ENCODE data around the gene FGD3. TPM values are rescaled to one million over a fixed set of nuclear protein-coding genes. Genes with fewer than 3 reads are reported as not detected.

FGD3 gene
- total and polyA plus RNA-seq, 4 donors: 6.1 to 45.9 (median 17.6) TPM

- no peaks in the 10 kb centered on the region for H3K4me1 ChIP-seq (ENCODE audit: control insufficient read depth in 5 of 5, insufficient read depth in 5 of 5, low read length in 5 of 5)
- WGBS, 2 donors: 44 to 75% methylated on average over 13 of the region's 13 CpGs
- no peak overlapping the region for H3K9ac ChIP-seq (ENCODE audit: insufficient read depth in 1 of 2, low read length in 2 of 2)
- DNase-seq: no peak
- ATAC-seq (ENCODE audit: insufficient read depth, low FRiP score): no peak
- H3K36me3 ChIP-seq (ENCODE audit: control insufficient read depth in 4 of 4, insufficient read depth in 4 of 4, low read length in 4 of 4): peaks cover 0 to 9% (median 0%) of the 10 kb centered on the region in 4 donors
- TF ChIP-seq, protein P1, sequence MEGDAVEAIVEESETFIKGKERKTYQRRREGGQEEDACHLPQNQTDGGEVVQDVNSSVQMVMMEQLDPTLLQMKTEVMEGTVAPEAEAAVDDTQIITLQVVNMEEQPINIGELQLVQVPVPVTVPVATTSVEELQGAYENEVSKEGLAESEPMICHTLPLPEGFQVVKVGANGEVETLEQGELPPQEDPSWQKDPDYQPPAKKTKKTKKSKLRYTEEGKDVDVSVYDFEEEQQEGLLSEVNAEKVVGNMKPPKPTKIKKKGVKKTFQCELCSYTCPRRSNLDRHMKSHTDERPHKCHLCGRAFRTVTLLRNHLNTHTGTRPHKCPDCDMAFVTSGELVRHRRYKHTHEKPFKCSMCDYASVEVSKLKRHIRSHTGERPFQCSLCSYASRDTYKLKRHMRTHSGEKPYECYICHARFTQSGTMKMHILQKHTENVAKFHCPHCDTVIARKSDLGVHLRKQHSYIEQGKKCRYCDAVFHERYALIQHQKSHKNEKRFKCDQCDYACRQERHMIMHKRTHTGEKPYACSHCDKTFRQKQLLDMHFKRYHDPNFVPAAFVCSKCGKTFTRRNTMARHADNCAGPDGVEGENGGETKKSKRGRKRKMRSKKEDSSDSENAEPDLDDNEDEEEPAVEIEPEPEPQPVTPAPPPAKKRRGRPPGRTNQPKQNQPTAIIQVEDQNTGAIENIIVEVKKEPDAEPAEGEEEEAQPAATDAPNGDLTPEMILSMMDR (IDR thresholded peaks at IDR 0.05; ENCODE audit: control extremely low read depth, extremely low read depth): no peak
- no peak overlapping the region for H3K27ac ChIP-seq (ENCODE audit: low read depth in 1 of 2, low read length in 1 of 2)
- H3K27me3 ChIP-seq (ENCODE audit: control insufficient read depth in 3 of 3, insufficient read depth in 3 of 3, low read length in 2 of 3): no peaks in the 10 kb centered on the region
- no peak overlapping the region for H3K4me3 ChIP-seq
- H3K9me3 ChIP-seq (ENCODE audit: control insufficient read depth in 4 of 4, insufficient read depth in 3 of 4, low read length in 3 of 4): no peaks in the 10 kb centered on the region
These were observed 90.2 kb downstream of the FGD3 start for GRCh38 chr9:93037476-93037971.

GRCh38 chr9:93038918-93039317, 91.6 kb downstream of the FGD3 start:
- no peak for DNase-seq
- TF ChIP-seq, protein P1 (IDR thresholded peaks at IDR 0.05; ENCODE audit: control extremely low read depth, extremely low read depth): no peak
- WGBS, 2 donors: 86 to 87% methylated on average over 6 of the region's 6 CpGs
- ATAC-seq (ENCODE audit: insufficient read depth, low FRiP score): no peak
- Histone ChIP-seq H3K4me3 (no peak overlapping the region), H3K27ac (ENCODE audit: low read depth in 1 of 2, low read length in 1 of 2) (no peak overlapping the region), H3K27me3 (ENCODE audit: control insufficient read depth in 3 of 3, insufficient read depth in 3 of 3, low read length in 2 of 3) (no peaks in the 10 kb centered on the region), H3K9me3 (ENCODE audit: control insufficient read depth in 4 of 4, insufficient read depth in 3 of 4, low read length in 3 of 4) (no peaks in the 10 kb centered on the region), H3K4me1 (ENCODE audit: control insufficient read depth in 5 of 5, insufficient read depth in 5 of 5, low read length in 5 of 5) (no peaks in the 10 kb centered on the region), H3K36me3 (ENCODE audit: control insufficient read depth in 4 of 4, insufficient read depth in 4 of 4, low read length in 4 of 4) (peaks cover 0 to 6% (median 0%) of the 10 kb centered on the region in 4 donors), H3K9ac (ENCODE audit: insufficient read depth in 1 of 2, low read length in 2 of 2) (no peak overlapping the region)

DNA sequence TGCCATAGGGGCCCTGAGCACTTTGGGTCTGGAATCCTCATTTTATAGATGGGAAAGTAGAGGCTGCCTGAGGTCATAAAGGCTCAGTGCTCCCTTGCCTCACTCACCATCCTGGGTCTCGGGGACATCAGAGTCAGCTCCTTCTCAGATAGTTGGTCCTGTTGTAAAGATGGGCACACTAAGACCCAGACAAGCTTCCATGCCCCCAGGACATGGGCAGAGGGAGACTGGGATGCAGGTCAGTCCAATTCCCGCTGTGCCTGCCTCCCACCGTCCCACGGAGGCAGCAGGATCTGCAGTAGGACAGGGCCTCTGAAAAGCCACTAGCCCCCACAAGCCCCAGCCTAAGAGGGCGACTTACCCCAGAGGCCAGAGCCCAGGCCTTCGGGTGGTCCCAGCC, 92.1 kb downstream of the FGD3 start:
- H3K27ac ChIP-seq (ENCODE audit: low read depth in 1 of 2, low read length in 1 of 2): no peak overlapping the region
- no peaks in the 10 kb centered on the region for H3K9me3 ChIP-seq (ENCODE audit: control insufficient read depth in 4 of 4, insufficient read depth in 3 of 4, low read length in 3 of 4)
- DNase-seq (no peak), ATAC-seq (ENCODE audit: insufficient read depth, low FRiP score) (no peak)
- H3K27me3 ChIP-seq (ENCODE audit: control insufficient read depth in 3 of 3, insufficient read depth in 3 of 3, low read length in 2 of 3): no peaks in the 10 kb centered on the region
- no peak overlapping the region for H3K9ac ChIP-seq (ENCODE audit: insufficient read depth in 1 of 2, low read length in 2 of 2)
- no peak overlapping the region for H3K4me3 ChIP-seq
- TF ChIP-seq, protein P1 (IDR thresholded peaks at IDR 0.05; ENCODE audit: control extremely low read depth, extremely low read depth): no peak
- H3K36me3 ChIP-seq (ENCODE audit: control insufficient read depth in 4 of 4, insufficient read depth in 4 of 4, low read length in 4 of 4): peaks cover 0 to 6% (median 0%) of the 10 kb centered on the region in 4 donors
- WGBS, 2 donors: 87 to 90% methylated on average over 6 of the region's 6 CpGs
- H3K4me1 ChIP-seq (ENCODE audit: control insufficient read depth in 5 of 5, insufficient read depth in 5 of 5, low read length in 5 of 5): no peaks in the 10 kb centered on the region

- ATAC-seq (ENCODE audit: insufficient read depth, low FRiP score) (no peak), DNase-seq (no peak)
- WGBS, 2 donors: 84 to 95% methylated on average over 10 of the region's 10 CpGs
- H3K27me3 ChIP-seq (ENCODE audit: control insufficient read depth in 3 of 3, insufficient read depth in 3 of 3, low read length in 2 of 3): no peaks in the 10 kb centered on the region
- no peak overlapping the region for H3K27ac ChIP-seq (ENCODE audit: low read depth in 1 of 2, low read length in 1 of 2)
- no peak overlapping the region for H3K9ac ChIP-seq (ENCODE audit: insufficient read depth in 1 of 2, low read length in 2 of 2)
- H3K4me3 ChIP-seq: no peak overlapping the region
- H3K9me3 ChIP-seq (ENCODE audit: control insufficient read depth in 4 of 4, insufficient read depth in 3 of 4, low read length in 3 of 4): no peaks in the 10 kb centered on the region
- TF ChIP-seq, protein P1 (IDR thresholded peaks at IDR 0.05; ENCODE audit: control extremely low read depth, extremely low read depth): no peak
- peaks cover 0 to 4% (median 0%) of the 10 kb centered on the region in 4 donors for H3K36me3 ChIP-seq (ENCODE audit: control insufficient read depth in 4 of 4, insufficient read depth in 4 of 4, low read length in 4 of 4)
- H3K4me1 ChIP-seq (ENCODE audit: control insufficient read depth in 5 of 5, insufficient read depth in 5 of 5, low read length in 5 of 5): no peaks in the 10 kb centered on the region
These were observed 92.7 kb downstream of the FGD3 start for GRCh38 chr9:93039976-93040375.

Measured in lung (tissue), 12 donors.